ENCODE measurements around the gene ITGAX.

ITGAX gene

DNA sequence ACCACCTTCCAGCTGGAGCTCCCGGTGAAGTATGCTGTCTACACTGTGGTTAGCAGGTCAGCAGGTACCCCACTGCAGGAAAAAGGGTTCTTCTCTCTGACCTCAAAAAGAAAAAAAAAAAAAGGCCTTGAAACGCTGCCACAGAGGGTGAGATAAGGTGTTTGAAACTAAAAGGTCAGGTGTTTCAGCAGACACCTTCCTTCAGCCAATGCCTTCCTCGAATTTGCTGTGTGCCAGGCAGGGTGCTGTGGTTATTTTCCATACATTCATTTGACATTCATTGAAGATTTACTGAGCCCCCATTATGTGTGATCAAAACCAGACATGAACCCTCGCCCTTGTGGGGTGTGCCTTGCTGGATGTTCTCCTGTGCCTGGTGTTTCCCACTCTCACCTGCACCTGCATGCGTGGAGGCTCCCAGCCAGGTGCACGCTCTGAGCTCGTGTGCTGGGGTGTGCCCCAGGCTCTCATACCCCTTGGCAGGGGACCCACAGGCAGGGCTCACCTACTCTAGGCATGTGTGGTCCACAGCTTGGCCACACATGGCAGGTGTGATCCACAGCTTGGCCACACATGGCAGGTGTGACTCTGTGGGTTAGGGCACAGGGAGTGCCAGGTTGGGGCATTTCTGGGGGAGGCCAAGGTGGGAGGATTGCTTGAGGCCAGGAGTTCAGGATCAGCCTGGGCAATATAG lies 22.4 kb downstream of the ITGAX start:
- TF ChIP-seq, protein P1, sequence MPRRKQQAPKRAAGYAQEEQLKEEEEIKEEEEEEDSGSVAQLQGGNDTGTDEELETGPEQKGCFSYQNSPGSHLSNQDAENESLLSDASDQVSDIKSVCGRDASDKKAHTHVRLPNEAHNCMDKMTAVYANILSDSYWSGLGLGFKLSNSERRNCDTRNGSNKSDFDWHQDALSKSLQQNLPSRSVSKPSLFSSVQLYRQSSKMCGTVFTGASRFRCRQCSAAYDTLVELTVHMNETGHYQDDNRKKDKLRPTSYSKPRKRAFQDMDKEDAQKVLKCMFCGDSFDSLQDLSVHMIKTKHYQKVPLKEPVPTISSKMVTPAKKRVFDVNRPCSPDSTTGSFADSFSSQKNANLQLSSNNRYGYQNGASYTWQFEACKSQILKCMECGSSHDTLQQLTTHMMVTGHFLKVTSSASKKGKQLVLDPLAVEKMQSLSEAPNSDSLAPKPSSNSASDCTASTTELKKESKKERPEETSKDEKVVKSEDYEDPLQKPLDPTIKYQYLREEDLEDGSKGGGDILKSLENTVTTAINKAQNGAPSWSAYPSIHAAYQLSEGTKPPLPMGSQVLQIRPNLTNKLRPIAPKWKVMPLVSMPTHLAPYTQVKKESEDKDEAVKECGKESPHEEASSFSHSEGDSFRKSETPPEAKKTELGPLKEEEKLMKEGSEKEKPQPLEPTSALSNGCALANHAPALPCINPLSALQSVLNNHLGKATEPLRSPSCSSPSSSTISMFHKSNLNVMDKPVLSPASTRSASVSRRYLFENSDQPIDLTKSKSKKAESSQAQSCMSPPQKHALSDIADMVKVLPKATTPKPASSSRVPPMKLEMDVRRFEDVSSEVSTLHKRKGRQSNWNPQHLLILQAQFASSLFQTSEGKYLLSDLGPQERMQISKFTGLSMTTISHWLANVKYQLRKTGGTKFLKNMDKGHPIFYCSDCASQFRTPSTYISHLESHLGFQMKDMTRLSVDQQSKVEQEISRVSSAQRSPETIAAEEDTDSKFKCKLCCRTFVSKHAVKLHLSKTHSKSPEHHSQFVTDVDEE (CRISPR knock-in tag; IDR thresholded peaks at IDR 0.05), result no peak
- no peak for TF ChIP-seq CSDC2 (CRISPR knock-in tag; IDR thresholded peaks at IDR 0.05)
- no peak for TF ChIP-seq BACH2 (CRISPR knock-in tag; IDR thresholded peaks at IDR 0.05; ENCODE audit: borderline replicate concordance)
- no peak for TF ChIP-seq ZNF565 (CRISPR knock-in tag; conservative IDR thresholded peaks at IDR 0.05; ENCODE audit: low read depth)
- TF ChIP-seq ESRRG (CRISPR knock-in tag; IDR thresholded peaks at IDR 0.05), result no peak
- TF ChIP-seq RARB (CRISPR knock-in tag; IDR thresholded peaks at IDR 0.05), result no peak

DNA sequence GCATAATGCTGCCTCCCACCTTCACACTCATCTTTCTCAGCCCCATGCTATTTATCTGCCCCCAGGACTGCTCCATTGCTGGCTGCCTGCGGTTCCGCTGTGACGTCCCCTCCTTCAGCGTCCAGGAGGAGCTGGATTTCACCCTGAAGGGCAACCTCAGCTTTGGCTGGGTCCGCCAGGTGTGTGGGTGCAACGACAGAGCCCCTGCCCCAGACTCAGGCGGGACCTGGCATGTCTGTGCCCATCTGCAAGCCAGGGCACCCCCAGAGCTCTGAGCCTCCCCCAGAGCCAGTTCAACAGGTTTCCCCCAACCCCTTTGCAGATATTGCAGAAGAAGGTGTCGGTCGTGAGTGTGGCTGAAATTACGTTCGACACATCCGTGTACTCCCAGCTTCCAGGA lies 25.2 kb downstream of the ITGAX start:
- ATAC-seq, result no peak
- TF ChIP-seq ESRRG (CRISPR knock-in tag; IDR thresholded peaks at IDR 0.05), result no peak
- TF ChIP-seq, protein P2, sequence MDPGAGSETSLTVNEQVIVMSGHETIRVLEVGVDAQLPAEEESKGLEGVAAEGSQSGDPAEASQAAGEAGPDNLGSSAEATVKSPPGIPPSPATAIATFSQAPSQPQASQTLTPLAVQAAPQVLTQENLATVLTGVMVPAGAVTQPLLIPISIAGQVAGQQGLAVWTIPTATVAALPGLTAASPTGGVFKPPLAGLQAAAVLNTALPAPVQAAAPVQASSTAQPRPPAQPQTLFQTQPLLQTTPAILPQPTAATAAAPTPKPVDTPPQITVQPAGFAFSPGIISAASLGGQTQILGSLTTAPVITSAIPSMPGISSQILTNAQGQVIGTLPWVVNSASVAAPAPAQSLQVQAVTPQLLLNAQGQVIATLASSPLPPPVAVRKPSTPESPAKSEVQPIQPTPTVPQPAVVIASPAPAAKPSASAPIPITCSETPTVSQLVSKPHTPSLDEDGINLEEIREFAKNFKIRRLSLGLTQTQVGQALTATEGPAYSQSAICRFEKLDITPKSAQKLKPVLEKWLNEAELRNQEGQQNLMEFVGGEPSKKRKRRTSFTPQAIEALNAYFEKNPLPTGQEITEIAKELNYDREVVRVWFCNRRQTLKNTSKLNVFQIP (CRISPR knock-in tag; IDR thresholded peaks at IDR 0.05; ENCODE audit: borderline replicate concordance, low read depth), result no peak
- no peak for TF ChIP-seq CSDC2 (CRISPR knock-in tag; IDR thresholded peaks at IDR 0.05)
- TF ChIP-seq ISL1 (CRISPR knock-in tag; IDR thresholded peaks at IDR 0.05), result no peak

More for the DNA sequence above, 22.4 kb downstream of the ITGAX start:
- no peak for ATAC-seq

DNA sequence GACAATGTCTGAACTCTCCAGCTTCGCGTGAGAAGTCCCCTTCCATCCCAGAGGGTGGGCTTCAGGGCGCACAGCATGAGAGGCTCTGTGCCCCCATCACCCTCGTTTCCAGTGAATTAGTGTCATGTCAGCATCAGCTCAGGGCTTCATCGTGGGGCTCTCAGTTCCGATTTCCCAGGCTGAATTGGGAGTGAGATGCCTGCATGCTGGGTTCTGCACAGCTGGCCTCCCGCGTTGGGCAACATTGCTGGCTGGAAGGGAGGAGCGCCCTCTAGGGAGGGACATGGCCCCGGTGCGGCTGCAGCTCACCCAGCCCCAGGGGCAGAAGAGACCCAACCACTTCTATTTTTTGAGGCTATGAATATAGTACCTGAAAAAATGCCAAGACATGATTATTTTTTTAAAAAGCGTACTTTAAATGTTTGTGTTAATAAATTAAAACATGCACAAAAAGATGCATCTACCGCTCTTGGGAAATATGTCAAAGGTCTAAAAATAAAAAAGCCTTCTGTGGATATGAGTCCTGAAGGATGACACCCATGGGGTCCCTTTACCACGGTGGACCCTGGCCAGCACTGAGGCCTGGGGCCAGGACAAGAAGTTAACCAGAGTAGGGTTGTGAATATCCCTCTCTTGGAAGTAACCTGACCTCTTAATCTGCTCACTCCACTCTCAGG lies 27.6 kb downstream of the ITGAX start:
- TF ChIP-seq, protein P3, sequence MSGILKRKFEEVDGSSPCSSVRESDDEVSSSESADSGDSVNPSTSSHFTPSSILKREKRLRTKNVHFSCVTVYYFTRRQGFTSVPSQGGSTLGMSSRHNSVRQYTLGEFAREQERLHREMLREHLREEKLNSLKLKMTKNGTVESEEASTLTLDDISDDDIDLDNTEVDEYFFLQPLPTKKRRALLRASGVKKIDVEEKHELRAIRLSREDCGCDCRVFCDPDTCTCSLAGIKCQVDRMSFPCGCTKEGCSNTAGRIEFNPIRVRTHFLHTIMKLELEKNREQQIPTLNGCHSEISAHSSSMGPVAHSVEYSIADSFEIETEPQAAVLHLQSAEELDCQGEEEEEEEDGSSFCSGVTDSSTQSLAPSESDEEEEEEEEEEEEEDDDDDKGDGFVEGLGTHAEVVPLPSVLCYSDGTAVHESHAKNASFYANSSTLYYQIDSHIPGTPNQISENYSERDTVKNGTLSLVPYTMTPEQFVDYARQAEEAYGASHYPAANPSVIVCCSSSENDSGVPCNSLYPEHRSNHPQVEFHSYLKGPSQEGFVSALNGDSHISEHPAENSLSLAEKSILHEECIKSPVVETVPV (CRISPR knock-in tag; IDR thresholded peaks at IDR 0.05), result no peak
- no peak for TF ChIP-seq GLIS3 (CRISPR knock-in tag; IDR thresholded peaks at IDR 0.05)
- TF ChIP-seq ARNTL (CRISPR knock-in tag; IDR thresholded peaks at IDR 0.05; ENCODE audit: borderline replicate concordance, low read depth), result no peak
- no peak for TF ChIP-seq ZNF8 (CRISPR knock-in tag; IDR thresholded peaks at IDR 0.05)
- TF ChIP-seq, protein P2 (CRISPR knock-in tag; IDR thresholded peaks at IDR 0.05; ENCODE audit: borderline replicate concordance, low read depth), result no peak
- TF ChIP-seq ZFP3 (CRISPR knock-in tag; IDR thresholded peaks at IDR 0.05), result no peak
- TF ChIP-seq, protein P1 (CRISPR knock-in tag; IDR thresholded peaks at IDR 0.05), result no peak
- no peak for TF ChIP-seq TCF4 (CRISPR knock-in tag; IDR thresholded peaks at IDR 0.05; ENCODE audit: borderline replicate concordance)
- TF ChIP-seq, protein P4, sequence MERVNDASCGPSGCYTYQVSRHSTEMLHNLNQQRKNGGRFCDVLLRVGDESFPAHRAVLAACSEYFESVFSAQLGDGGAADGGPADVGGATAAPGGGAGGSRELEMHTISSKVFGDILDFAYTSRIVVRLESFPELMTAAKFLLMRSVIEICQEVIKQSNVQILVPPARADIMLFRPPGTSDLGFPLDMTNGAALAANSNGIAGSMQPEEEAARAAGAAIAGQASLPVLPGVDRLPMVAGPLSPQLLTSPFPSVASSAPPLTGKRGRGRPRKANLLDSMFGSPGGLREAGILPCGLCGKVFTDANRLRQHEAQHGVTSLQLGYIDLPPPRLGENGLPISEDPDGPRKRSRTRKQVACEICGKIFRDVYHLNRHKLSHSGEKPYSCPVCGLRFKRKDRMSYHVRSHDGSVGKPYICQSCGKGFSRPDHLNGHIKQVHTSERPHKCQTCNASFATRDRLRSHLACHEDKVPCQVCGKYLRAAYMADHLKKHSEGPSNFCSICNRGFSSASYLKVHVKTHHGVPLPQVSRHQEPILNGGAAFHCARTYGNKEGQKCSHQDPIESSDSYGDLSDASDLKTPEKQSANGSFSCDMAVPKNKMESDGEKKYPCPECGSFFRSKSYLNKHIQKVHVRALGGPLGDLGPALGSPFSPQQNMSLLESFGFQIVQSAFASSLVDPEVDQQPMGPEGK (CRISPR knock-in tag; IDR thresholded peaks at IDR 0.05; ENCODE audit: borderline replicate concordance), result no peak
- TF ChIP-seq, protein P5, sequence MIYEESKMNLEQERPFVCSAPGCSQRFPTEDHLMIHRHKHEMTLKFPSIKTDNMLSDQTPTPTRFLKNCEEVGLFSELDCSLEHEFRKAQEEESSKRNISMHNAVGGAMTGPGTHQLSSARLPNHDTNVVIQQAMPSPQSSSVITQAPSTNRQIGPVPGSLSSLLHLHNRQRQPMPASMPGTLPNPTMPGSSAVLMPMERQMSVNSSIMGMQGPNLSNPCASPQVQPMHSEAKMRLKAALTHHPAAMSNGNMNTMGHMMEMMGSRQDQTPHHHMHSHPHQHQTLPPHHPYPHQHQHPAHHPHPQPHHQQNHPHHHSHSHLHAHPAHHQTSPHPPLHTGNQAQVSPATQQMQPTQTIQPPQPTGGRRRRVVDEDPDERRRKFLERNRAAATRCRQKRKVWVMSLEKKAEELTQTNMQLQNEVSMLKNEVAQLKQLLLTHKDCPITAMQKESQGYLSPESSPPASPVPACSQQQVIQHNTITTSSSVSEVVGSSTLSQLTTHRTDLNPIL (CRISPR knock-in tag; IDR thresholded peaks at IDR 0.05; ENCODE audit: low read depth), result no peak
- no peak for TF ChIP-seq ESRRG (CRISPR knock-in tag; IDR thresholded peaks at IDR 0.05)
- TF ChIP-seq ZFP30 (CRISPR knock-in tag; IDR thresholded peaks at IDR 0.05), result no peak
- no peak for TF ChIP-seq RARB (CRISPR knock-in tag; IDR thresholded peaks at IDR 0.05)
- TF ChIP-seq CSDC2 (CRISPR knock-in tag; IDR thresholded peaks at IDR 0.05), result no peak
- TF ChIP-seq PPARA (CRISPR knock-in tag; IDR thresholded peaks at IDR 0.05; ENCODE audit: borderline replicate concordance), result no peak
- no peak for TF ChIP-seq ISL1 (CRISPR knock-in tag; IDR thresholded peaks at IDR 0.05)
- TF ChIP-seq BACH2 (CRISPR knock-in tag; IDR thresholded peaks at IDR 0.05; ENCODE audit: borderline replicate concordance), result no peak
- ATAC-seq, result peak; percentile 91
